Stimulated activated CD4-positive, alpha-beta T cell treated with anti-CD3 and anti-CD28 coated beads, TNF-alpha, amount 100 ng/mL, for 1 hour (primary cell): Measurements from ENCODE around the gene ANXA6.
"Not testable (repeated sequence)": the region's sequence is repeated elsewhere in the genome, so short reads cannot be mapped to it uniquely, and the experiment has no call there.

Experiments used
- DNase-seq, 3 donors: peaks; one replicate each; pipeline ENCODE4 v3.0.0-alpha.2; 2020; ENCODE audit warnings: low read depth in 3 of 3, low spot score in 1 of 3

The ANXA6 gene

GRCh38 chr5:151157426-151158286, at the start of gene ANXA6:
Gene ANXA6 (minus strand): TSS chr5:151157779. CDS start chr5:151147901, 9,878 bp downstream.
- peak in 2 of 3 donors; percentile 33 to 53 for DNase-seq

DNA sequence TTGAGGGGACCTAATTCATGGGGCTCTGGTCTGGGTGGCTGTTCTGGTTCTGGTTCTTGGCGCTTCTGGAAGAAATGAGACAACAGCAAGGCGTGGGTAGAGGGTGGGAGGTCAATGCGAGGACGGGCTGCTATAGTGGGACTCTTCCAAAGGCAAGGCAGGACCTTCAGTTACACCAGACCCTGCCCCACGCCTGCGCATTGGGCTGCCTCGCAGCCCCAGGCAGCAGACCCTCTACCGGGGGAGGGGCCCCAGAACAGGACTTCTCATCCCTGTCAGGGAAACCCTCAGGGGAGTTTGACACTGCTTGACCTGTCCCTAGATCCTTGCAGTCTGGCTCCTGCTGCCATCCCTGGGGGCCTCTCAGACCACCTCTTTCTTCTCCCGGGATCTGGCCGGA, 47.8 kb upstream of the ANXA6 start:
- no peak for DNase-seq

GRCh38 chr5:151204051-151204450, 46.5 kb upstream of the ANXA6 start:
- no peak for DNase-seq

DNA sequence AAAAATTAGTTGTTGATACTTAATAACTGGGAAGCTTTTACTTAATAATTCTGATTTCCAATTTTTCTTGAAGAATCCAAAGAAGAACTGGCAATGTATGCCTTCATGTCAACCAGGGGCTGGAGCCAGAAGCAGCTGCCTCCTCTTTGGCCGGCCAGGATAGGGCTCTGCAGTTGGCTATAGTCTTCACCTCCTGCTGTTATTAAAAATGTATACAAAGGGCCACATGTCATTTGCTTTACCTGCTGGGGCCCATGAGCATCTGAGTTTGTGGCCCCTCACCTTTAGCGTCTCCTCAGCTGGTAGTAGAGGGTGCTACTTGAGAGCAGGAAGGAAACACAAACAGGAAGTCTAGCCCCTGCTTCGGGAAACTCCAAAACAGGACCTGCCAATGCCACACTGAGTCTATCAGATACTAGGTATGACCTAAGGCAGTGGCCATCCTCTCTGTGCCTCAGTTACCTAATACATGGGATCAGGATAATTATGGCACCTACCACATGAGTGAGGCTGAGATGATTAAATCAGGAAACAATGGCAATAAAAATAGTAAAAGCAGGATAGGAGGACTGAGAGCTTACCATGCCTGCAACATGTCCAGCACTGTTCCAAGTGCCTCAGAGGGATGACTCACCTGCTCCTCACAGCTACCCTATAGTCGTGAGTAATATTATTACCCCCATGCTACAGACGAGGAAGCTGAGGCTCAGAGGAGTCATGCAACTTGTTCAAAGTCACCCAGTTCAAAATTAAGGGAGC, 45.0 kb upstream of the ANXA6 start:
- DNase-seq = no peak

- no peak for DNase-seq
Observed at GRCh38 chr5:151200913-151201595, 43.5 kb upstream of the ANXA6 start.

GRCh38 chr5:151199581-151200185, 42.1 kb upstream of the ANXA6 start:
- DNase-seq = no peak

- DNase-seq = no peak
Observed at GRCh38 chr5:151198861-151199260, 41.3 kb upstream of the ANXA6 start.

- DNase-seq = not testable (repeated sequence)
Observed at GRCh38 chr5:151197291-151197600, 39.7 kb upstream of the ANXA6 start.

GRCh38 chr5:151196556-151197290, 39.1 kb upstream of the ANXA6 start:
- no peak for DNase-seq

DNA sequence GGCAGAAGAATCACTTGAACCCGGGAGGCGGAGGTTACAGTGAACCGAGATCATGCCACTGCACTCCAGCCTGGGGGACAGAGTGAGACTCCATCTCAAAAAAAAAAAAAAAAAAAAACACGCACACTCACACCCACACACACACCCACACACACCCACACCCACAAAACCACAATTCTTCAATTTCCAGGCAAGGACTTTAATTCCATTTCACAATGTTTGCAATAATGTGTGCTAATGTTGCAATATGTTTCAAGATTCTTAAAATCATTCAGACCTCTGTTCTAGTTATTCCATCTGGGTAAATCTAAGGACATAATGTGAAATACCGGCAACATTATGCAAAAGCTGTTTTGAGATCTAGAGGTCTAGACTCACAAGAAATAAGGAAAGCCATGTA, 38.0 kb upstream of the ANXA6 start:
- no peak for DNase-seq

DNA sequence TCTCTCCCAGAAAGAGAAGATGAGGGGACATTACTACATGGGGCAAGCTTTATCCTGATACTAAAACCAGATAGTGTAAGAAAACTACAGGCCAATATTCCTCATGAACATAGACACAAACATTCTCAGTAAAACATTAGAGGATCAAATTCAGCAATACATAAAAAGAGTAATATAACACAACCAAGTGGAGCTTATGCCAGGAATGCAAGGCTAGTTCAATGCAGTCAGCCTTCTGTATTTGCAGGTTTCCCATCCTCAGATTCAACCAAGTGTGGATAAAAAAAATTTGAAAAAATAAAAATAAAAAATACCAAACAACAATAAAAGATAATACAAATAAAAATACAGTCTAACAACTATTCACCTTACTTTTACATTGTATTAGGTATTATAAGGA, 35.0 kb upstream of the ANXA6 start:
- DNase-seq = no peak

DNA sequence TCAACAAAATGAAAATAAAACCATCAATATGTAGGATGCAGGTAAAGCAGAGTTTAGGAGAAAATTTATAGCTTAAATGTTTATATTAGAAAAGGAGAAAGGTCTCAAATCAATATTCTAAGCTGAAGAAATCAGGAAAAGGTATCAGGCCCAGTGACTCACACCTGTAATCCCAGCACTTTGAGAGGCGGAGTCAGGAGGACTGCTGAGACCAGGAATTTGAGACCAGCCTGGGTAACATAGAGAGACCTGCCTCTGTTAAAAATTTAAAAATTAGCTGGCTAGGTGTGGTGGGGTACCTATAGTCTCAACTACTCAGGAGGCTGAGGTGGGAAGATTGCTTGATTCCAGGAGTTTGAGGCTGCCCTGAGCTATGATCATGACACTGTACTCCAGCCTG, 34.1 kb upstream of the ANXA6 start:
- DNase-seq = no peak

- DNase-seq = no peak
Observed at GRCh38 chr5:151189151-151189550, 31.6 kb upstream of the ANXA6 start.

DNA sequence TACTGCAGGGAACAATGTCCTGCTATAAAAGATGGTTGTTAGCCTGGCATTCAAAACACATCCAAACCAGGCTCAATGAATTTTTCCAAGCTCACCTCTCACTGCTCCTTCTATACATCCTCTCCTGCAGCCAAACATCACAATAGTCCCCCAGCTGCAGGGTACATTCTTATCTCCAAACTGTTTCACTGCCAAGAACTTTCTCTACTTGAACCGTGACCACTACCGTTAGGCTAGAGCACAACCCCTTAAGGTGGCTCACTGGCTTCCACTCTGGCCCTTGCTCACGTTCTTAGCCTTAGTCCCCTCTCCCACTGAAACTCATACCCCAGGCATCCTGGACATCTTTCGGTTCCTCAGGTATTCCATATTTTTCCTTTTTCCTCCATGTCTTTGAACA, 29.0 kb upstream of the ANXA6 start:
- DNase-seq = no peak

- no peak for DNase-seq
Observed at GRCh38 chr5:151186052-151186451, 28.5 kb upstream of the ANXA6 start.

GRCh38 chr5:151184316-151185042, 26.9 kb upstream of the ANXA6 start:
- DNase-seq = no peak

GRCh38 chr5:151183456-151184245, 26.1 kb upstream of the ANXA6 start:
- DNase-seq = no peak

DNA sequence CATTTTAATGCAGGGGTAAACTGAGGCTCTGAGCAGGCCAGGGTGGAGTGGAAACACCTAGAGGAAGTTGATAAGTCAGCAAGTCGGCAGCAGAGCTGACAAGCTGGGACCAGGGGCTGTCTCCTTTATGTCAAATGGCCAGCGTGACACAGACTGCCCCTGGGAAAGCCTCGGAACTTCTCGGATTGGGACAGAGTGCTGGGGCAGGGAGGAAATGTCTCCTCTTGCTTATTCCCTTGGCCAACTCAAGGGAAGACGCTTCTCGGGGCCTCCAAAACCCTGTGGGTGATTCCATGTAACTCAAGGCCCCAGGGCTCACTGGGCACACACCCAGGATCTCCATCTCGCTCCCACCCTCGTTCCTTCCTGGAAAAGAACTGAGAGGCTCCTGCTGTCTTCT, 25.4 kb upstream of the ANXA6 start:
- DNase-seq = no peak

GRCh38 chr5:151182524-151182900, 24.9 kb upstream of the ANXA6 start:
- DNase-seq = no peak
